ENCODE measurements around the gene SRPRA.
"Not testable (repeated sequence)": the region's sequence is repeated elsewhere in the genome, so short reads cannot be mapped to it uniquely, and the experiment has no call there.

Gene SRPRA

DNA sequence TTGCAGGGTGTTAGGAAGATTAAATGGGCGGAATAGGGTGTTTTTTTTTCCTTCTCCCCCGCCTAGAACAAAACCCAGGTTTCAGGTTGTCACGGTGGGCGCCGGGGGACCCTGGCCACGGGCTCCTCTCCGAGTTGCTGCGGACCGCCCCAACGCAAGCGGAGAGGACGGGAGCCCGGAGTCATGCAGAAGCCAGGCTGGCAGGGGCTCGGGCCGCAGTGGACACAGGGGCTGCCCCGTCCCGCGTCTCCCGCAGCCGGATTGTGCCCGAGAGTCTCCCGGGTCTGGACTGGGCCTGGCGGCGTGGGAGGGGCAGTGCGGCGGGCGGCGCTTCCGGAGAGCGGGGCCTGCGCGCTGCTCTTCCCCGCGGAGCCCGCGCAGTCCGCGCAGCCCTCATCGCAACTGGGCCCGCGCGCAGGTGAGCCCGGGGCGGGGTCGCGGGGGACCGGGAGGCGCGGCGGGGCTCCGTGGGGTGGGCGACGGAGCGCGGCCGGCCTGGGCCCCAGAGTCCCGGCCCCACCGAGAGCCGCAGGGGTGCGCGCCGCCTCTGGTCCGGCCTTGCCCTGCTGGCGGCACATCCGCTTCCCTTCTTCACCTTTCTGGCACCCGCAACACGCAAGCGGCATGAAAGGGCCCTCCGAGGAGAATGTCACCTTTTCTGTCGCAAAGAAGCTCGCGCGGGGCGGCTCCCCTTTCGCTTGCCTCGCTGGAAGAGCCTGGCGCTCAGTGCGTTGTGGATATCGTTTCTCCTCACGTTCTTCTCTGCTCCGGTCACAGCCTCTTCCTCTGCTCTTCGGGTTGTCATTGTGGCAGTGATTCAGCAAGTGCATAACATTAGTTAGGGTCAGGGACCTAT lies 14.3 kb upstream of the SRPRA start, which contains the start of gene TIRAP:
Gene TIRAP (plus strand): TSS at position 358 of the 856 bp plus-strand sequence. CDS start 7,802 bp downstream, outside the sequence.
- DNase-seq (ENCODE audit: low read depth) = peak; percentile 45

DNA sequence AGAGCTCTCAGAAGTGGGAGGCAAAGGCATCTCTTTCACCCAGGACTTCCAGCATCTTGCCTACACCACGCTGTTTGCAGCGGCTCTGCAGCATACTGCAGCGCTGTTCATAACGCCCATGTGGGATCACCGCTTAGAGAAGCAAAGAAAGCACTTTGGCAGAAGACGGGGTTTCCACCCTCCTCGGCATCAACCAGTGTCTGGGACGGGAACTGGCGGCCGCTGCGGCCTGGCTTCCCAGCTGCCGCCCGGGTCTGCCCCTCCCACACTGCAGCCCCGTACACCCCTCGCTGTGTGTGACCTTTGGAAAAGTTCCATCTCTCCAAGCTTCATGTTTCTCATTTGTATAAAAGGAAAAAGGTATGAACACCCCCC lies 13.7 kb upstream of the SRPRA start:
- DNase-seq (ENCODE audit: low read depth) = no peak

DNA sequence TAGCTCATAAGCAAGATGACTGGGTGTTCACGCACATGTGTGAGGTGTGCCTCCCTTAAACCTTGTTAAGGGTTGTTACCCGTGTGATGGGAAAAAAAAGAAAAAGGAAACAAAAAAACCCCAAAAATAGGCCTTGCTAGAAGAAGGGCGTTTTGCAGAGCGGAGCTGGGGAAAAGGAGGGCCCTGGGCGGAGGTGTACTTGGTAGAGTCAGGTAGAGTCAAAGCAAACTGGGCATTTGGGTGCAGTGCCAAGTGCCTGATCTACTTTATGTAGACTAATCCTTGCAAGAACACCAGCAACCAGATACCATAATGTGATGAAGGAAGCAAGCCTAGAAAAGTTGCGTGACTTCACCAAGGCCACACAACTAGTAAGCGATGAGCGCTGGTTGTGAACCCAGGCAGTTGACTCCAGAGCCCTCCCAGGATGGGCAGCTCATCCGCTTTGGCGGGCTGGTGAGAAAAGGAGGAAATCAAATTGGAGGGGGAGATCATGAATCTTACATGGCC lies 13.0 kb upstream of the SRPRA start:
- no peak for DNase-seq (ENCODE audit: low read depth)

DNA sequence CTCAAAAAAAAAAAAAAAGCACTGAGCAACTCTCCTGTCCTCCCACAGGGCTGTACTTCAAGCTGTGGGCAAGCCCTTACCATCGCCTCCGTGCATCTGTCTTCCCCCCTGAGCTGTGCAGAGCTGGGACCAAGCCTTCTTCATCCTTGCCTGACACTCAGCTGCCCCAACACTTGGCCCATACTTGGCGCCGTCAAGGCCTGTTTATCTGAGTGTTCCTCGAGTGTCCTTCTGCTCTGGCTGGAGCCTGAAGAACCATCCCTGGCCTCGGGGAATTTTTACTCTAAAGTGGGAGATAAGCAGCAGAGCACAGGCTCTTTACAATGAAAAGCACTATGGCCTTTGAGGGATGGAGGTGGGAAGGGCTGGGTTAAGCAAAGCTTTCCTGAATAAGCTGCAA lies 12.6 kb upstream of the SRPRA start:
- no peak for DNase-seq (ENCODE audit: low read depth)

DNA sequence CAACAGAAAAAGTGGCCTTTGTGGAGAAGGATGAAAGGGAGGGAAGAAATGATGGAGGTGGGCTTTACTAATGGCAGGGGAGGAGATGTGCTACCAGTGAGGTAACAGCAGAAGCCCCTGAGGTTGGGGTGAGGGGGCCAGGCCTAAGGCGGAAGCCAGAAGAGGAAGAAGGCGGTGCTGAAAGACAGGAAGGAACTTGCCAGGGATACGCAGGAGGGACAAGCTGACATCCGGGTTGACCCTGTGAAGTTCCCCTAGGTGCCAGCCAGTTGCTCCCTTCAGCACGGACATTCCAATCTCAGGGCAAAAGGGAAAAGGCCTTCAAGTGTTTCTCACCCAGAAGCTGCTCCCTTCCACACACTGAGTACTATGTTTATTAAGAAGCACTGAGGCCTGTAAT lies 11.9 kb upstream of the SRPRA start:
- no peak for DNase-seq (ENCODE audit: low read depth)

GRCh38 chr11:126279191-126279590 lies 10.5 kb upstream of the SRPRA start:
- no peak for DNase-seq (ENCODE audit: low read depth)

DNA sequence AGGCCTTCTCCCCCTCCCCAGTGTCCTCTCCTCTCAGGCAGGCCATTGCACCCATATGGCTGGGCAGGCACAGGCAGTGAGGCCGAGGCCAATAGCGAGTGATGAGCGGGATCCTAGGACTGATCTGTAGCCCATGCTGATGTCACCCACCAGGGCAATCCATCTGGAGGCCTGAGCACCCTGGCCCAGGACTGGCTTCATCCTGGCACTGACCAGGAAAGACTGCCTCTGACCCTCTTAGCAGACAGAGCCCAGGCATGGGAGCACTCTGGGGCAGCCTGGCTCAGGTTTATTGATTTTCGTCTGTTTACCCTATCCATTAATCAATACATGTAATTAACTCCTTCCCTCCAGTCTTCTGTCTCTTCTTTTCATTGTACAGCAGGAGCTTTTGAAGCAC lies 9.1 kb upstream of the SRPRA start:
- no peak for DNase-seq (ENCODE audit: low read depth)

DNA sequence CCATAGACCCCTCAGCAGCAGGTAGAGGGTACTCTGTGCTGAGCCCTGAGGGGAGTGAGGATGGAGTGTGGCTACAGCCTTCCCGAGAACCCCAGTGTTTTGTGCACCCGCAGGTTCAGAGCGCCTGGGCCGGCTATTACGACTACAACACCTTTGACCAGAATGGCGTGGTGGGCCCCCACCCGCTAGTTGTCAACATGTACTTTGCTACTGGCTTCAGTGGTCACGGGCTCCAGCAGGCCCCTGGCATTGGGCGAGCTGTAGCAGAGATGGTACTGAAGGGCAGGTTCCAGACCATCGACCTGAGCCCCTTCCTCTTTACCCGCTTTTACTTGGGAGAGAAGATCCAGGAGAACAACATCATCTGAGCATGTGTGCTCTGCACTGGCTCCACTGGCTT lies 8.6 kb upstream of the SRPRA start:
- DNase-seq (ENCODE audit: low read depth) = no peak

- DNase-seq (ENCODE audit: low read depth) = no peak
Observed at GRCh38 chr11:126268361-126268707, 361 bp downstream of the SRPRA start.

DNA sequence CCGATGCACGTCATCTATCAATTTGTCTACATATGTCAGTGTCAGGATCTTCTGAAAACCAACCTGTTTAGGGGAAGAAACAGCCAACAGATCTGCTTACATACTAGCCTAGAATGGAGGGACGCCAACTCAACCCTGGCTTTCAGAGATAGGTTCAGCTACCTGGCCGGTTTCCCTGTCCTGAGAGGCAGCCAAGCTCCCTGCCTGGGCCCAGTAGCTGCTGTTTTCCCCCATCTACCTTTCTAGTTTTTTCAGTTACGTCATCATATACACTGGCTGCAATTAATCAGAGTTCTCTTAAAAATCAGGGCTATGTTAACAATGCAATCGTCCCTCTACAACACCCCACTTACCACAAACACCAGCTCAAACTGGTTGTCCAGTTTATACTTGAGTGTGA lies 1.0 kb downstream of the SRPRA start:
- DNase-seq (ENCODE audit: low read depth) = no peak

- no peak for DNase-seq (ENCODE audit: low read depth)
Observed at GRCh38 chr11:126265811-126266210, 2.9 kb downstream of the SRPRA start.

DNA sequence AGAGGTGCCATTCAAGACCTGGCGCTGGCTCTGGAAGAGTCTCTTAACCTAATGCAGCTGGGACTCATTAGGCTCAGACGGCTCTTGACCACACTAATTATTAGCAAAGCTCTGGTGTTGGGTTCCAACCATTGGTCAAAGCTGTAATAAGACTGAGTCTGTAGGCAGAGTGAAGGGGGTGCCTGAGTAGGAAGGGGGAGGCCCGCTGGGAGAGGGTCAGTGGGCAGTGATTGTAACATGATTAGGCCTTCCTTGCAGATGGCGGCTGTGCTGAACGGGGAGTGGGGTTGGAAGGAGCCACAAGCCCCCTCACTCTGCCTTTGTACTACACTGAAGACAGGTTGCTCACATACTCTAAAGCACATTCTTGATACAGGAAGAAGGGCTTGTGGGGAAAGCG lies 5.2 kb downstream of the SRPRA start:
- no peak for DNase-seq (ENCODE audit: low read depth)

GRCh38 chr11:126262216-126262615 lies 6.5 kb downstream of the SRPRA start:
- no peak for DNase-seq (ENCODE audit: low read depth)

- DNase-seq (ENCODE audit: low read depth) = no peak
Observed at GRCh38 chr11:126257764-126258163, 10.9 kb downstream of the SRPRA start.

- no peak for DNase-seq (ENCODE audit: low read depth)
Observed at GRCh38 chr11:126257144-126257543, 11.6 kb downstream of the SRPRA start.

DNA sequence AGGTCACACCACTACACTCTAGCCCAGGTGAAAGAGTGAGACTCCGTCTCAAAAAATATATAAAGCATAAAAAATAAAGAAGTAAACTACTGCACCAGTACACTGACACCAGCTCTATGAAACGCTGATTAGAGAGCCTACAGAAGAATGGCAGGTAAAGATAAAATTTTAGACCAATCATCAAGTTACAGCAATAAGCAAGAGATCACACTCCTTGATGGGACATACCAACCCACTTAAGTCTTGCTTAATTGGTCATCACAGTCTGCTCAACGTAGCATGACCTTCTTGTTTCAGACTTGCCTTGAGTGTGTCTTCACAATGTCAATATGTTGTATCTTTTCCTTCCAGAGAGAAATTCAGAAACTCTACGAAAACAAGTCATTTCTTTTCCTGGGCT lies 12.5 kb downstream of the SRPRA start:
- no peak for DNase-seq (ENCODE audit: low read depth)

- DNase-seq (ENCODE audit: low read depth) = not testable (repeated sequence)
Observed at GRCh38 chr11:126255507-126255906, 13.2 kb downstream of the SRPRA start.

- DNase-seq (ENCODE audit: low read depth) = no peak
Observed at GRCh38 chr11:126254819-126255218, 13.9 kb downstream of the SRPRA start.

DNA sequence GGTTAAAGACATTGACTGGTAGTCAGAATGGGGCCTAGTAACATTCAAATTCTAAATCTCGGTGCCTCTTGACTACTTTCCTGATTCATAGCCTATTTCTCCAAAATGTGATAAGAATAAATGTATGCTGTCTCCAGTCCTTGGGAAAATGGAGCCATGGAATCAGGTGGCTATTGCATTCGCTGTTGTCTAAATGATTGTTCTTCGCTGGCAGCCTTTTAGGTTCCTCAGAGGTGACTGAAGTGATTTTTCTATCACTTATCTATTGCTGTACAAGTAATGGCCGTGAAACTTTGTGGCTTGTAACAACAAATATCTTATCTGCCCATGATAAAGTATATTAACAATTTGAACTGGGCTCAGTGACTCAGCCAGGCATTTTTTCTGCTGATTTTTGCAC lies 15.4 kb downstream of the SRPRA start:
- DNase-seq (ENCODE audit: low read depth) = no peak

GRCh38 chr11:126246636-126247035 lies 22.1 kb downstream of the SRPRA start:
- no peak for DNase-seq (ENCODE audit: low read depth)

- no peak for DNase-seq (ENCODE audit: low read depth)
Observed at GRCh38 chr11:126233391-126233790, 35.3 kb downstream of the SRPRA start.

DNA sequence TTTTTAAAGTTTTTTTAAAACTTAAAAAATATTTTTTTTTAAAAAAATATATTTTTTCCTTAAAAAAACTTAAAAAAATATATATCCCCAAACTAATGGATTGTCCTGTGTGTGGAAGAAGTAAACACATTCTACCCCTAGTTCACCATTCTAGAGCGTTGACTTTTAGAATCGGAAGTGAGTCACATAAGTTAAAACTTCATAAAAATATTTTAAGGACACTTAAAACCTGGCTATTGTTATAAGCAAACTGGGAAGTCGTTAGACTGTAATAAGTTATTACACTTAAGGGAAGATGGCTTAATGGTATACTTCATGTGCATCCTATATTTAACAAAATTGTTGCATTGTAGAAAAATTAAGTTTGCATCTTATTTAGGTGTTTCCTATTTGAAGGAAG lies 36.0 kb downstream of the SRPRA start:
- no peak for DNase-seq (ENCODE audit: low read depth)

GRCh38 chr11:126231725-126232459 lies 36.8 kb downstream of the SRPRA start:
- no peak for DNase-seq (ENCODE audit: low read depth)

Measured in activated gamma-delta T cell treated with anti-CD3 and anti-CD28 coated beads, Interleukin-2, amount 50 U/mL, for 16 hours (primary cell).